C4-2B (cell line): ENCODE measurements around the gene KLHL25.

ENCODE experiments used
- CTCF ChIP-seq: fragments of 450-650 bp; conservative IDR thresholded peaks from 2 replicates; pipeline ENCODE4 v1.5.1; 2017; ENCODE audit warnings: mild to moderate bottlenecking
- ZFX ChIP-seq: fragments of 450-650 bp; IDR thresholded peaks from 2 replicates; pipeline ENCODE4 v1.6.1; 2017

GRCh38 chr15:85792102-85792731, 2.5 kb downstream of the KLHL25 start:
- TF ChIP-seq CTCF (no peak), ZFX (no peak)
